Endothelial cell of umbilical vein (primary cell): ENCODE results near the gene ZNF609. TPM values are rescaled to one million over a fixed set of nuclear protein-coding genes. Genes with fewer than 3 reads are reported as not detected.

Experiments
- BruUV-seq: library from RNA; stranded (reverse); fragments of 400-500 nt; replicated peaks from 2 replicates; lab custom pipeline; 2021; lab: Mats Ljungman, UMichigan
- CTCF ChIA-PET: fragments of 300-600, 350-600 bp; sonication (Branson Sonifier 250); formaldehyde crosslinking; loops from one replicate; lab custom pipeline; 2021; ENCODE audit warnings: antibody characterized with exemption, inconsistent platforms; lab: Charles Lee
- POLR2A ChIA-PET: fragments of 300-600, 350-600 bp; sonication (Branson Sonifier 250); formaldehyde crosslinking; loops from one replicate; lab custom pipeline; 2021; ENCODE audit warnings: antibody characterized with exemption, inconsistent platforms; lab: Charles Lee
- DNase-seq: peaks from one replicate; pipeline ENCODE4 v3.0.0-alpha.2; 2011; ENCODE audit warnings: low read depth, low spot score
- FAIRE-seq: peaks from 2 replicates; lab custom pipeline; 2011; peaks lifted over from hg19 to GRCh38; lab: Jason Lieb, UNC
- H2AFZ ChIP-seq: 2 replicates; pipeline ENCODE4 v1.6.0; 2012; ENCODE audit warnings: low read depth, low read length, control low read depth, inconsistent platforms
- H3K27ac ChIP-seq: 2 replicates; pipeline ENCODE4 v1.5.1; 2011; ENCODE audit warnings: low read depth, mild to moderate bottlenecking, control low read depth, low read length, moderate library complexity; ENCODE audit not compliant: insufficient read depth
- H3K27me3 ChIP-seq, 2 experiments: 2 replicates each; pipeline versions ENCODE4 v1.6.0 to v1.6.1; 2011; ENCODE audit warnings: low read length in 2 of 2, mixed read lengths in 1 of 2; ENCODE audit not compliant: control insufficient read depth in 2 of 2, insufficient read depth in 2 of 2
- H3K36me3 ChIP-seq, 2 experiments: 2 replicates in 1 of 2; 3 replicates in 1 of 2; pipeline ENCODE4 v1.5.1; 2011; ENCODE audit warnings: low read length in 2 of 2, mild to moderate bottlenecking in 1 of 2, moderate library complexity in 1 of 2; ENCODE audit not compliant: control insufficient read depth in 2 of 2, insufficient read depth in 2 of 2; ENCODE audit errors: extremely low read depth in 1 of 2
- H3K4me1 ChIP-seq: 3 replicates; pipeline ENCODE4 v1.5.1; 2011; ENCODE audit warnings: mild to moderate bottlenecking, low read length; ENCODE audit not compliant: control insufficient read depth, insufficient read depth; ENCODE audit errors: extremely low read depth
- H3K4me2 ChIP-seq: 2 replicates; pipeline ENCODE4 v1.6.1; 2011; ENCODE audit warnings: low read length, control low read depth, mixed read lengths; ENCODE audit not compliant: insufficient read depth
- H3K4me3 ChIP-seq, 3 experiments: fragments of 200-600 bp in 1 of 3; sonication (generic), shearing (Covaris generic) in 1 of 3; replicated peaks in 1 of 3; 2 replicates each; pipeline ENCODE4 v1.5.1; 2011 to 2016; ENCODE audit warnings: control low read depth in 3 of 3, low read length in 3 of 3, mild to moderate bottlenecking in 2 of 3, inconsistent platforms in 1 of 3, low read depth in 1 of 3, moderate library complexity in 1 of 3; ENCODE audit not compliant: insufficient read depth in 1 of 3
- H3K79me2 ChIP-seq: 2 replicates; pipeline ENCODE4 v1.6.0; 2012; ENCODE audit warnings: low read length, inconsistent platforms; ENCODE audit not compliant: control insufficient read depth, insufficient read depth
- H3K9ac ChIP-seq: replicated peaks from 2 replicates; pipeline ENCODE3; 2011; ENCODE audit warnings: low read length, control low read depth; ENCODE audit not compliant: insufficient read depth; ENCODE audit errors: extremely low read depth
- H3K9me1 ChIP-seq: replicated peaks from 3 replicates; pipeline ENCODE4 v1.6.0; 2011; ENCODE audit warnings: mild to moderate bottlenecking, low read length; ENCODE audit not compliant: control insufficient read depth, insufficient read depth; ENCODE audit errors: extremely low read depth
- H3K9me3 ChIP-seq: replicated peaks from 2 replicates; pipeline ENCODE4 v1.5.1; 2012; ENCODE audit warnings: low read length, inconsistent platforms; ENCODE audit not compliant: control insufficient read depth, insufficient read depth
- H4K20me1 ChIP-seq: replicated peaks from 2 replicates; pipeline ENCODE3; 2011; ENCODE audit warnings: mild to moderate bottlenecking, low read length; ENCODE audit not compliant: control insufficient read depth, insufficient read depth; ENCODE audit errors: extremely low read depth
- EZH2 ChIP-seq: IDR thresholded peaks from 2 replicates; pipeline ENCODE4 v1.6.1; 2012; ENCODE audit warnings: borderline replicate concordance, low read depth, mild to moderate bottlenecking, moderate library complexity, low read length, inconsistent platforms; ENCODE audit not compliant: severe bottlenecking
- GATA2 ChIP-seq: IDR thresholded peaks from 2 replicates; pipeline ENCODE4 v1.7.0; 2011; ENCODE audit warnings: low read depth, mild to moderate bottlenecking, moderate library complexity, mixed read lengths, low read length; ENCODE audit not compliant: insufficient read length, insufficient read depth
- JUN ChIP-seq: IDR thresholded peaks from 2 replicates; pipeline ENCODE4 v1.6.1; 2011; ENCODE audit warnings: borderline replicate concordance, low read depth; ENCODE audit not compliant: insufficient read length, insufficient read depth
- MYC ChIP-seq: IDR thresholded peaks from one replicate; pipeline ENCODE4 v1.6.1; 2011; ENCODE audit warnings: mild to moderate bottlenecking, low read depth, low read length
- POLR2A ChIP-seq: IDR thresholded peaks from 2 replicates; pipeline ENCODE4 v1.6.1; 2012; ENCODE audit warnings: low read depth, mild to moderate bottlenecking, control low read depth, low read length
- POLR2AphosphoS5 ChIP-seq: IDR thresholded peaks from 2 replicates; pipeline ENCODE4 v1.6.1; 2012; ENCODE audit warnings: low read depth, mild to moderate bottlenecking, control low read depth, low read length, moderate library complexity; ENCODE audit not compliant: insufficient read depth
- dilution Hi-C: fragments of 300-500 bp; cut with MboI; formaldehyde crosslinking; loops from one replicate; pipeline ENCODE4 v1.15.0; 2019; ENCODE audit warnings: low sequenced_read_pairs; ENCODE audit not compliant: extremely low pct_ligation_motif_present
- intact Hi-C: fragments of 100-400 bp; cut with micrococcal nuclease; formaldehyde crosslinking; loops from one replicate; pipeline ENCODE4 v1.10.0; 2022
- polyA plus RNA-seq, 4 experiments: library from polyadenylated mRNA; depleted of rRNA in 3 of 4; stranded (reverse) in 3 of 4; unstranded in 1 of 4; fragments of >200 nt; gene quantifications; 2 replicates each; pipeline versions ENCODE4 v1.2.1 to v1.2.3, GENCODE V29; 2011 to 2012; ENCODE audit warnings: missing spikeins in 1 of 4
- total RNA-seq: library from RNA; stranded (reverse); gene quantifications from 2 replicates; pipeline ENCODE4 v1.2.3, GENCODE V29; 2021
- TF ChIP-seq, protein P1 (sequence below), 2 donors: IDR thresholded peaks; 1 replicate in 1 of 2; 2 replicates in 1 of 2; pipeline ENCODE4 v1.5.1; 2011; ENCODE audit warnings: low read length in 2 of 2, mild to moderate bottlenecking in 2 of 2, moderate library complexity in 2 of 2, control low read depth in 1 of 2, inconsistent platforms in 1 of 2, low read depth in 1 of 2; ENCODE audit not compliant: insufficient read depth in 1 of 2; ENCODE audit errors: extremely low read depth in 1 of 2
- TF ChIP-seq, protein P2 (sequence below): IDR thresholded peaks from 2 replicates; pipeline ENCODE4 v1.6.1; 2011; ENCODE audit not compliant: insufficient read depth, insufficient read length

Gene ZNF609
- total and polyA plus RNA-seq, 2 donors (not counting 3 experiments of a cell fraction or from before 2014, with no cell fraction given), result 18.2 to 49.6 TPM

DNA sequence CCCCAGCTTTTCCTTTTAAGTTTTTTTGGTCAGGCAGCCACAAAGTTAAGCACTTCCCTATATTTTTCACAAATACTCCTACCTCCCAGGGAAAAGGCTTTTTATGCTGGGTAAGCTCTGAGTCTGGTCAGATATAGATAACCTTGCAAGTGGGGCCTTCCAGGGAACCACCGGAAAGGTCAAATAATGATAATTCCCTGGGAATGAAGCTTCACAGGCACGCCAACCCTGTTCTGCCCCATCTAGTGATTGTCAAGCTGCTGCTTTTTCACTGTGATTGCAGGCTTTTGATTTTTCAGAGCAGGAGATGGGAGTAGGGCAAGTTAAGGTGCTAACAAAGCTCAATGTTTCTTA lies 121.0 kb downstream of the ZNF609 start:
- peaks cover 5% of the 10 kb centered on the region for H4K20me1 ChIP-seq
- dilution Hi-C loops, result no loop called here
- ChIA-PET POLR2A (no interaction called here), CTCF (interaction anchor here (1.5 kb wide), 1 partner anchor 10 kb away, joined by 3 read pairs; no protein-coding TSS in a partner anchor)
- no peak overlapping the region for H2AFZ ChIP-seq
- FAIRE-seq, result no peak
- H3K79me2 ChIP-seq, result peaks cover 62% of the 10 kb centered on the region
- no peak overlapping the region for H3K4me2 ChIP-seq
- TF ChIP-seq MYC (no peak), GATA2 (no peak), POLR2A (no peak)
- TF ChIP-seq, protein P1, sequence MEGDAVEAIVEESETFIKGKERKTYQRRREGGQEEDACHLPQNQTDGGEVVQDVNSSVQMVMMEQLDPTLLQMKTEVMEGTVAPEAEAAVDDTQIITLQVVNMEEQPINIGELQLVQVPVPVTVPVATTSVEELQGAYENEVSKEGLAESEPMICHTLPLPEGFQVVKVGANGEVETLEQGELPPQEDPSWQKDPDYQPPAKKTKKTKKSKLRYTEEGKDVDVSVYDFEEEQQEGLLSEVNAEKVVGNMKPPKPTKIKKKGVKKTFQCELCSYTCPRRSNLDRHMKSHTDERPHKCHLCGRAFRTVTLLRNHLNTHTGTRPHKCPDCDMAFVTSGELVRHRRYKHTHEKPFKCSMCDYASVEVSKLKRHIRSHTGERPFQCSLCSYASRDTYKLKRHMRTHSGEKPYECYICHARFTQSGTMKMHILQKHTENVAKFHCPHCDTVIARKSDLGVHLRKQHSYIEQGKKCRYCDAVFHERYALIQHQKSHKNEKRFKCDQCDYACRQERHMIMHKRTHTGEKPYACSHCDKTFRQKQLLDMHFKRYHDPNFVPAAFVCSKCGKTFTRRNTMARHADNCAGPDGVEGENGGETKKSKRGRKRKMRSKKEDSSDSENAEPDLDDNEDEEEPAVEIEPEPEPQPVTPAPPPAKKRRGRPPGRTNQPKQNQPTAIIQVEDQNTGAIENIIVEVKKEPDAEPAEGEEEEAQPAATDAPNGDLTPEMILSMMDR (IDR thresholded peaks at IDR 0.05; ENCODE audit: extremely low read depth in 1 of 2, insufficient read depth in 1 of 2, low read depth in 1 of 2, low read length in 2 of 2), result no peak
- TF ChIP-seq, protein P2, sequence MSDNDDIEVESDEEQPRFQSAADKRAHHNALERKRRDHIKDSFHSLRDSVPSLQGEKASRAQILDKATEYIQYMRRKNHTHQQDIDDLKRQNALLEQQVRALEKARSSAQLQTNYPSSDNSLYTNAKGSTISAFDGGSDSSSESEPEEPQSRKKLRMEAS, result no peak
- intact Hi-C loops, result no loop called here
- no TSS peak for BruUV-seq
- DNase-seq, result no peak
- no peaks in the 10 kb centered on the region for H3K9me1 ChIP-seq
- no peaks in the 10 kb centered on the region for H3K27me3 ChIP-seq
- H3K9ac ChIP-seq, result no peak overlapping the region
- H3K4me1 ChIP-seq, result peaks cover 2% of the 10 kb centered on the region
- H3K4me3 ChIP-seq, result no peak overlapping the region
- H3K9me3 ChIP-seq, result peaks cover 3% of the 10 kb centered on the region
- no peaks in the 10 kb centered on the region for H3K36me3 ChIP-seq
- no peak overlapping the region for H3K27ac ChIP-seq

DNA sequence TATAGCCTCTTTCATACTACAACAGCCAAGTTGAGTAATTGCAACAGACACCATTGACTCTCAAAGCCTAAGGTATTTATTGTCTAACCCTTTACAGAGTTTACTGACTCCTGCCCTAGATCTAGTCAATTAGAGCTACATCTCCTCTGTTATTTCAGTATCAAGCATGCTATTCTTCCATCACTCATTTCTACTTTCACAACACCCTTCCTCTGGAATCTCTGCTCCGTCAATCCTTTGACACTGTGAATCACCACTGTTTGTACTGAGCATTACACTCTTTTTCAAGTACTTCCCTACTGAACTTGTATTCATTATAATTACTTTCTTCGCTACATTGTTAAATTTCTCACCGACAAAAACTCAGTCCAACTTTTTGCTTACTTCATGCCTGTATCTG lies 121.8 kb downstream of the ZNF609 start:
- CTCF ChIA-PET, result interaction anchor here (1.5 kb wide), 1 partner anchor 11 kb away, joined by 3 read pairs; no protein-coding TSS in a partner anchor
- dilution Hi-C loops, result no loop called here

More for the DNA sequence above, 121.8 kb downstream of the ZNF609 start:
- Histone ChIP-seq H3K4me1 (peaks cover 11% of the 10 kb centered on the region), H3K9me1 (no peaks in the 10 kb centered on the region), H3K27ac (no peak overlapping the region), H3K4me3 (no peak overlapping the region), H3K9me3 (peaks cover 3% of the 10 kb centered on the region), H3K79me2 (peaks cover 68% of the 10 kb centered on the region), H3K4me2 (no peak overlapping the region), H3K36me3 (no peaks in the 10 kb centered on the region), H3K9ac (no peak overlapping the region), H4K20me1 (peaks cover 5% of the 10 kb centered on the region), H2AFZ (no peak overlapping the region), H3K27me3 (no peaks in the 10 kb centered on the region)
- FAIRE-seq, result no peak
- intact Hi-C loops, result no loop called here
- TF ChIP-seq, protein P2, result no peak
- no peak for TF ChIP-seq POLR2AphosphoS5
- TF ChIP-seq GATA2, result no peak
- no peak for TF ChIP-seq POLR2A
- TF ChIP-seq EZH2, result no peak
- TF ChIP-seq MYC, result no peak
- TF ChIP-seq, protein P1 (IDR thresholded peaks at IDR 0.05; ENCODE audit: extremely low read depth in 1 of 2, insufficient read depth in 1 of 2, low read depth in 1 of 2, low read length in 2 of 2), result no peak
- TF ChIP-seq JUN, result no peak
- DNase-seq, result no peak
- POLR2A ChIA-PET, result no interaction called here
- no TSS peak for BruUV-seq
